SK-N-MC (cell line): Measurements from ENCODE around the gene SLC38A1.

Source experiments
- EZH2 ChIP-seq: fragments of 200-600 bp; sonication (generic); IDR thresholded peaks from one replicate; pipeline ENCODE4 v1.6.1; 2017; ENCODE audit warnings: antibody characterized with exemption
- POLR2AphosphoS5 ChIP-seq: IDR thresholded peaks from 2 replicates; pipeline ENCODE4 v1.6.1; 2012; ENCODE audit warnings: mild to moderate bottlenecking, low read depth, low read length, borderline replicate concordance

DNA sequence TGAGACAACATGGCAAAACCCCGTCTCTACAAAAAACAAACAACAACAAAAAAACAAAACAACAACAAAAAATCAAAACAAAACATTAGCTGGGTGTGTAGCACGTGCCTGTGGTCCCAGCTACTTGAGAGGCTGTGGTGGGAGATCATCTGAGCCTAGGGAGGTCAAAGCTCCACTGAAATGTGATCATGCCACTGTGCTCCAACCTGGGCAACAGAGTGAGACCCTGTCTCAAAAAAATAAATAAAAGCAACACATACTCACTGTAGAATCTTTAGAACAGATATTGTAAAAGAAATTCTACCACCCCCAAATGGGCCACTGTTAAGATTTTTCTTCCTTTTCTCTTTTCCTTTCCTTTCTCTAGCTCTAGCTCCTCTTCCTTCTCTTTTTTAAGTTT is 26.3 kb downstream of the SLC38A1 start:
- TF ChIP-seq POLR2AphosphoS5 (no peak), EZH2 (no peak)
